GM21423 (cell line): ENCODE measurements around the gene WDR37.
"Not testable (repeated sequence)": the region's sequence is repeated elsewhere in the genome, so short reads cannot be mapped to it uniquely, and the experiment has no call there.

Experiments used
- ATAC-seq: cut with Tn5 transposase; IDR thresholded peaks from one replicate; pipeline ENCODE4 v1.9.1; 2021; ENCODE audit warnings: mild to moderate bottlenecking, moderate library complexity; ENCODE audit not compliant: unreplicated experiment

The WDR37 gene

DNA sequence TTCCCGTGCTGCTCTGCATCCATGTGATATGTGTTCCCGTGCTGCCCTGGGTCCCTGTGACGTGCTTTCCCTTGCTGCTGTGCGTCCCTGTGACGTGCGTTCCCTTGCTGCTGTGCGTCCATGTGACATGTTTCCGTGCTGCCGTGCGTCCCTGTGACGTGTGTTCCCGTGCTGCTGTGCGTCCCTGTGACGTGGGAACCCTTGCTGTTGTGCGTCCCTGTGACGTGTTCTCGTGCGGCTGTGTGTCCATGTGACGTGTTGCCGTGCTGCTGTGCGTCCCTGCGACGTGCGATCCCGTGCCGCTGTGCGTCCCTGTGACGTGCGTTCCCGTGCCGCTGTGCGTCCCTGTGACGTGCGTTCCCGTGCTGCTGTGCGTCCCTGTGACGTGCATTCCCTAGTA lies 45.8 kb downstream of the WDR37 start:
- no peak for ATAC-seq

DNA sequence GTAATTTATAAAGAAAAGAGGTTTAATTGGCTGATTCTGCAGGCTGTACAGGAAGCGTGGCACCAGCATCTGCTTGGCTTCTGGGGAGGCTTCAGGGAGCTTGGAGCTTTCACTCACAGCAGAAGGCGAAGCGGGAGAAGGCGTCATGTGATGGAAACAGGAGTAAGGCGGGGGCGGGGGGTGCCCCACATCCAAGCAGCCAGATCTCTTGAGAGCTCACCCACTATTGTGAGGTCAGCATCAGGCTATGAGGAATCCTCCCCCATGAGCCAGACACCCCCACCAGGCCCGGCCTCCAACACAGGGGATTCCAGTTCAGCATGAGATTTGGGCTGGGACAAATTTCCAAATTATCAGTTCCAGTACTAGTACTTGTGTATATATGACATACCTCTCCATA lies 46.2 kb downstream of the WDR37 start:
- no peak for ATAC-seq

DNA sequence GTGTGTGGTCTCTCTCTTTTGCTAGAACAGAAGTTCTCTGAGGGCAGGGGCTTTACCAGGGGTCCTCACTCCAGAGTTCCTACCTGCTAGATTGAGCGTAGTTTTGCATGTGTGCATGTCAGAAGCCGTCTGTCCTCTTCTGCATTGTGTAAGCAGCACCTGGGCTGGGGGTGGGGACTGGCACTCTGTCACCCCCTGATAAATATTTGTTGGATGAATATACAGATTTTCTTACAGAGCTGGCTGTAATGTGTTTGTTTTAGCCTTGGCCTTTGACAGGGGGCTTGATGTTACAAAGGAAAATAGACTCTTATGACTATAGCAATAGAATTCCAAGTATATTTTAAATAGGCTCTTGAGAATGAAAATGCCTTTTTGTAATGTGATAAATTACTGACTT lies 46.6 kb downstream of the WDR37 start:
- no peak for ATAC-seq

DNA sequence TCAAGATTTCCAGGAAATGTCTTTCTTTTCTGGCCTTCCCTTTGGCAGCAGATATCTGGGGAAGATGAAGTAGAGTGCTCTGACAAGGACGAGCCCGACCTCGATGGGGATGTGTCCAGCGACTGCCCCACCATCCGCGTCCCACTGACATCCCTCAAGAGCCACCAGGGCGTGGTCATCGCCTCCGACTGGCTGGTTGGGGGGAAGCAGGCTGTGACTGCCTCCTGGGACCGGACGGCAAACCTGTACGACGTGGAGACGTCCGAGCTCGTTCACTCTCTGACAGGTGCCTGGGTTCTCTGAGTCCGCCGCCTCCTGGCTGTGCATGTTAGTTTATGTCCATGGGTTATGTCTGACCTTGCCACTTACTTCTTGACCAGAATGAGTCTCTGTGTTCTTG lies 47.4 kb downstream of the WDR37 start:
- ATAC-seq, result no peak

DNA sequence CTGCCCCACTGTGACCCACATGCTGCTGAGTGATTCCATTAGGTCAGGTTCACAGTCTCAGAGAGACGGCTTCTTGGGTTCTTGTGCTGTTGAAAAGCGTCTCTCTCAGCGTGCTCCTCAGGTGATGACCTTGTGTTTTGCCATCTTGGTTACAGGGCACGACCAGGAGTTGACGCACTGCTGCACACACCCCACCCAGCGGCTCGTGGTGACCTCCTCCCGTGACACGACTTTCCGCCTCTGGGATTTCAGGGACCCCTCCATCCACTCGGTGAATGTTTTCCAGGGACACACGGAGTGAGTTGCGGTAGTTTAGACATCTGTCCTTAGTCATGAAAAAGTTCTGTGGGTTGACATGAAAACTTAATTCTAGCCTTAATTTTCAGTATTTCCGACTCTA lies 48.8 kb downstream of the WDR37 start:
- no peak for ATAC-seq

DNA sequence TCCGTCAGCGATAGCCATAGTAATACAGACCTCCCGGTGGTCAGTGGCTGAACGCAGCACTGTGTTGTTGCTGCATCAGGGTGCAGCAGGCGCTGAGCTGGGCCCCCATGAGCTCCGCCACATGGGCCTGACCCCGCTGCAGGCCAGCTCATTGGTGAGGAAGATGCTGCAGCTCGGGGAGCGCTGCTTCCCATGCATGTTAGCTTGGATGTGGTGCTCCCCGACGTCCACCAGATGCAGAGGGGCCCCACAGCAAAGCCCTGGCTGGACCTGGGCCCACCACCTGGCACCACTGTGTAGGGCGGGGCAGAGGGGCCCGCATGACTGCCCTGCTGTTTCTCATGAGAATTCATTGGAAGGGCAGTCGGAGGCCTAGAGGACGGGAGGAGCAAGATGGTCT lies 50.8 kb downstream of the WDR37 start:
- ATAC-seq, result no peak

DNA sequence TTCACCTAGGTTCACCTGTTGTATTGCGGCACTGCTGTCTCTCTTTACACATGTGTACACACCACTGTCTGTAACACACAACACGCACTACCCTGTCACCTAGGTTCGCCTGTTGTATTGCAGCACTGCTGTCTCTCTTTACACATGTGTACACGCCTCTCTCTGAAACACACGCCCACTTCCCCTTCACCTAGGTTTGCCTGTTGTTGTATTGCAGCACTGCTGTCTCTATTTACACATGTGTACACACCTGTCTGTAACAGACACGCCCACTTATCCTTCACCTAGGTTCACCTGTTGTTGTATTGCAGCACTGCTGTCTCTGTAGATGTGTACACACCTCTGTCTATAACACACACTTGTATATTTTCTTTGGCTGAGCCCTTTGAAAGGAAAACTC lies 51.5 kb downstream of the WDR37 start:
- no peak for ATAC-seq

DNA sequence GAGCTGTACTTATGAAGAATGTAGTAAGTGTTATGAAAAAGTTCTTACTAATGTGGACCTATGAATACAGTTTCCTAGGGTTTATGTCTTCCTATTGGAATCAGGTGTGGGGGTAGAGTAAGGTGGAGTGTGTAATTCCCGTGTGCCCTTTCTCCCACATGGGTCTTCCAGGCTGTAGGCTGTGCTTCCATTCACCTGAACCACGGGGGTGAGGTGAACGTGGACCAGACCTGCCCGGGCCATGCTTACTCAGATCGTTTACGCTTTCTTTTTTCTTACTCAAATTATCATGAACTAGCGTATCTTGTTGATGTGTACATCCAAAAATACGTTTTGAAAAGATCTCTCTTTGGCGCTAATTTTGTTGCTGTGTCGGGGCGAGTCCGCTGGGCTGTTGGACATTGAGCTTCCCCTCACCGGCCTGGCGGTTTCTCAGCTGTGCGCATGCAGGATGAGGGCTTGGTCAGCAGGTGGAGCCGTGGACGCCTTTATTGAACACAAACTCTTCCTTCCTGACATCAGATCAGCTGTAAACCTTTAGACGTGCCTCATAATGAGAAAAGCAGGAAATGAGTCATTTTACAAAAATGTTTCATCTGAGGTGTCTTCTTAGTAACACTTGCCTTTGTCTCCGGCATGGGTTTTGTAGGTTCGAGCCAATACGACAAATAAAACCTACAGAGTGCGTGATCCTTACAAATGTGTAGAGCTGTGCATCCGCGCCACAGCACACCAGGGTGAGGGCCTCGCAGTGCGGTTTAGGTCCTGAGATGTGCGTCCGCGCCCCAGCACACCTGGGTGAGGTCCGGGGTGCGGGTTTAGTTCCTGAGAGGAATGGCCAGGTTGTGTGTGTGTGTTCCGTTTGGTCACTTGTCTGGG lies 53.8 kb downstream of the WDR37 start:
- peak; percentile 69 for ATAC-seq

DNA sequence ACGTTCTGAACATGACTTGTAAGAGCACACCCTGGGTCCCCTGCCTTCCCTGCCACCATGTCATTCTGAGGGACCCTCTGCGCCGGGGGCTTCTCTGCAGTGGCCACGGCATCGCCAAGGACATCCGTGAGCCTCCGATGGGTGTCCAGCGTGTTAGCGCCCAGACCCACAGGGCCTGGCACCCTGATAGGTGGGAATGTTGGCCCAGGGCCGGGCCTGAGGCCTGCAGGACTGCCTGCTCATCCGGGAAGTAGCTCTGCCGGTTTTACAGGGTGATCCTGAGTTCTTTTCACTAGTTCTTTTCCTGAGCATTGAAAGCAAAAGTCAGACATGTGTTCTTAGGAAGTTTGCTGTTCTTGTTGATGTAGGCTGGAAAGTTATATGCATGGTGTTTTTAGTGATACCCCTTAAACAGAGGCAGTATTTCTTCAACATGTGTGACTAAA lies 54.5 kb downstream of the WDR37 start:
- ATAC-seq, result no peak

DNA sequence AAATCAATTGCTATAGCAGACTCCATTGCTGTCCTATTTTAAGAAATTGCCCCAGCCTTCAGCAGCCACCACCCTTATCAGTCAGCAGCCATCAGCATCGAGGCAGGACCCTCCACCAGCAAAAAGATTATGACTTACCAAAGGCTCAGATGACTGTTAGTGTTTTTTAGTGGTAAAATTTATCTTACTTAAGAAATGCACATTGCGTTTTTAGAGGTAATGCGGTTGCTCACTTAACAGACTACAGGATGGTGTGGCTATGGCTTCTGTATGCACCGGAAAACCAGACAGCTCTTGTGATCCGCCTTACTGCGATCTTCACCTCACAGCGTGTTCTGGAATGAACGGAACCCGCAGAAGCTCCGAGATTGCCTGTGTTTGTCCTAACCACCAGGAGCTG lies 58.1 kb downstream of the WDR37 start:
- ATAC-seq, result no peak

DNA sequence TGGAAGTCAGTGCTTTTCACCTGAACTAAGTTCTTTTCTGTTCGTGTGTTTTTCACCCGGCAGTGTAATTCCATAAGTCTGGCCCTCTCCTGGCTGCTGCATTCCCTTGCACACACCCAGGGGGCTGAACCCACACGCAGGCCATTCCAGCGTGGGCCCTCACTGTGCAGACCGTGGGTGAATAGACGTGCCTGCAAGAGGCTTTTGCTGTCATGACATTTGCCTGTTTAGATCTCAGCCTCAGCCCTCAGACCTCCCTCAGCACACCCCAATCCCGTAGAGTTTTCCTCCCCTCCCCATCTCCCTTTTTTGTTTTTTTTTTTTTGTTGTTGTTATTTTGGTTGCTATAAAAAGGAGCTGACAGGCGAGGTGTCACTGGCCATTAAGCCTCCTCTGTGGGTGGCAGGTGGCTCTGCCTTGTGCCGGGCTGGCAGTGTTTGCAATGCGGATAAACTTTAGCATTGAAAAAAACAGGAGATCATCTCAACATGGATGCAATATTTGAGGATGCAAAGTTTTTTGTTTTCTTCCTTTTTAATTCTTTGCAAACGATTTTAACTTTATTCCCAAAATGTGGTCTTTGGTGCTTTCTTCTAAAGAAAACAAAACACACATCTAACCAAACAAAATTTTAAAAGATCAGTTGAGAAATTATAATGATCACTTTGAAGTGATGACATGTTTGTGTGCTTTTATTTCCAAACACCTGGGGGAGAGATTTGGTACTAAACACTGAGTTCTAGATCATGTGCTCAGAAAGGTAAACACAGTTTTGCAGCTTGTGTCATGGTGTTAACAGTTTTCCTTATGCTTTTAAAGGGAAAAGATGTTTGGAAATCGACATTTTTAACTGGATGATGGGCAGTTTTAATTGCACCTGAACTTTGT lies 58.8 kb downstream of the WDR37 start:
- no peak for ATAC-seq

DNA sequence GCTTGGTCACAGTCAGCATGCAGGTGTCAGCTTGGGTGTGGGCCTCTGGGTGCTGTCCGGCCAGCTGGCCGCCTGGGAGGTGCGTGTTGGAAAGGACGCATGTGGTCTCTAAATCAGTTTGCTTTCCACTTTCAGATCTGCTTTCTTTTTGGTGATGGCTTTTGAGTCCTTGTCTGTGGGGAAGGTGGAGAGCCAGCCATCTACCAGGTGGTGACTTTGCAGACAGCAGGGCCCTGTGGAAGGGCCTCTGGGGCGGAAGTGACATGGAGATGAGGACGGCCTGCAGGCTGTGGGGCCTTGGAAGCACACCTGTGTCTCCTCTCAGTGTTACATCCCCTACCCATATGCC lies 59.4 kb downstream of the WDR37 start:
- ATAC-seq, result no peak

DNA sequence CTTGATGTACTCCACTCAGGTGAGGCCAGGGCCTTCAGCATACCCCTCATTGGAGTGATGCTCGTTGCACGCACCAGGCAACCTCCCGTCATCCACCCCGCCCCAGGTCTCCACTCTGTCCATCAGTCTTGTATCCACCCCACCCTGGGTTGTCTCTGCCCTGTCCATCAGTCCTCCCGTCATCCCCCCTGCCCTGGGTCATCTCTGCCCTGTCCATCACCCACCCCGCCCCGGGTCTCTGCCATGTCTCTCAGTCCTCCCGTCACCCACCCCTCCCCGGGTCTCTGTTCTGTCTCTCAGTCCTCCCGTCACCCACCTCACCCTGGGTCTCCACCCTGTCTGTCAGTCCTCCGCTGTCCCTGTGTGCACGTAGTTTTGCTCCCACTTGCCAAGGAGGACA lies 59.9 kb downstream of the WDR37 start:
- ATAC-seq, result no peak

DNA sequence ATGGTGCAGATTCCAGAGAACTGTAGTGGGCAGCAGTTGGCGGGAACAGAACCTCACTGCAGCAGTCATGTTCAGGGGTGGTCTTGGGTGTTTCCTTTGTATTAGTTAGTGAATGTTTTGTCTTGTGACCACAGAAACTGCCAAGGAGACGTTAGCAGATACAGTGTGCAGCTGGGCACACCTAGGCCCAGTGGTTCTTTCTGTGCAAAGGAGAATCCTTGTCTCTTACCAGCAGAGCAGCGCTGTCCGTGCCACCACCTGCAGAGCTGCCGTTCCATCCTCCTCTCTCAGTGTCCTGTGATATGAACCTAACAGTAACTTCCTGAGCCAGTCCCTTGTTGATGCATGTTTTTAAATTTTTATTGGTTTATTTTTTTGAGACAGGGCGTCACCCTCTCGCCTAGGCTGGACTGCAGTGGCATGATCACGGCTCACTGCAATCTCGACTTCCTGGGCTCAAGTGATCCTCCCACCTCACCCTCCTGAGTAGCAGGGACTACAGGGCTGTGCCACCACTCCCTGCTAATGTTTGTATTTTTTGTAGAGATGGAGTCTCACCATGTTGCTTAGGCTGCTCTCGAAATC lies 60.6 kb downstream of the WDR37 start:
- no peak for ATAC-seq

DNA sequence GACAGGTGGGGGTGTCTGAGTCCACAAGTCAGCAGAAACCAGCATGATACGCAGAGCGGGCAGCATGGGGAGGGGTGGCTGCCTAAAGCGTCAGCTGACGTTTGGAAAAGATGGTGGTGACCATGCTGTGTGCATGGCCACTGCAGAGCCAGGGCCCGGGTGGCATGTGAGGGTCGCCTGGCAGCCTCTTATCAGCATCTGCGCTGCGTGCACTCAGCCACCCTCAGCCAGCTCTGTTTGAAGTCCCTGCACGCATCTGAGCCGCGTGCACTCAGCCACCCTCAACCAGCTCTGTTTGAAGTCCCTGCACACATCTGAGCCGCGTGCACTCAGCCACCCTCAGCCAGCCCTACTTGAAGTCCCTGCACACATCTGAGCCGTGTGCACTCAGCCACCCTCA lies 61.5 kb downstream of the WDR37 start:
- ATAC-seq, result no peak

DNA sequence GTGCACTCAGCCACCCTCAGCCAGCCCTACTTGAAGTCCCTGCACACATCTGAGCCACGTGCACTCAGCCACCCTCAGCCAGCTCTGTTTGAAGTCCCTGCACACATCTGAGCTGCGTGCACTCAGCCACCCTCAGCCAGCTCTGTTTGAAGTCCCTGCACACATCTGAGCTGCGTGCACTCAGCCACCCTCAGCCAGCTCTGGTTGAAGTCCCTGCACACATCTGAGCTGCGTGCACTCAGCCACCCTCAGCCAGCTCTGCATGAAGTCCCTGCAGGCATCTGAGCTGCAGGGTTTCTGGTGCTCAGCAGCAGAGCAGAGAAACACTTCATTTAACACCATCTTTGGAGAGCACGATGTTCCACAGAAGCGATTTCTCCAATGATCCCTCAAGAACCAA lies 62.1 kb downstream of the WDR37 start:
- ATAC-seq, result not testable (repeated sequence)

DNA sequence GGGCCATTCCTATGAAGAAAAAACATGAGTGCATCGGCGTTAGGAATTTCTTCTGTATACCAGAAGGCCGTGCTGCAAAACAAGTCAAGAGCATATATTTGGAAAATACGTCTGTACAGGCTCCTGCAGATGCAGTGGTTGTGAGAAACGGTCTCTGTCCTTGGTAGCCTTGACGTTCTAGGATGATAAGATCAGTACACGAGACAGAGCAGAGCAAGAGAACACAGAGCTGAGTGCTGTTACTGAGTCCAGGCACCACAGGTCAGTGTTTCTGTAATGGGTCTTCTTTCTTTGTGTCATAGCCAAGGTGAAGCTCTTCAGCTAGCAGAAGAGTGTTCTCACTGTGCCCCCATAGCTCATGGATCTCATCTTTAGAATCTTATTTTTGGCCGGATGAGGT lies 62.8 kb downstream of the WDR37 start:
- no peak for ATAC-seq

DNA sequence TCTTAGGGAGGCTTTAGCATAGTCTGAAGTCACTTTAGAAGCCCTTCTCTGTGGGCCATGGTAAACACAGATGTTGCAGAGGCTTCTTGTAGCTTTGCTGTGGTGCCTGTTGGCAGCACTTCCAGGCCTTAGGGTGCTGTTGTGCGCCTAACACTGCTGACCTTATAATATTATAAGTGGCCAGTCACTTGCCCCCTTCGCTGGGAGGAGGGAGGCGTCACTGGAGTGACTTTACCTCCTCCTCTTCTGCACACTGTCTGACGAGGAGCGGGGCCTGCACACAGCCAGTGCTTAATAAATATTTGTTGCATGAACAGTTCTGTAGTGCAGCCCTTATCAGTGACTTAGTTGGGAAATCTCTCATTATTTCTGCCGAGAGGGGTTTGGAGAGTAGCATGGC lies 63.3 kb downstream of the WDR37 start:
- ATAC-seq, result no peak

DNA sequence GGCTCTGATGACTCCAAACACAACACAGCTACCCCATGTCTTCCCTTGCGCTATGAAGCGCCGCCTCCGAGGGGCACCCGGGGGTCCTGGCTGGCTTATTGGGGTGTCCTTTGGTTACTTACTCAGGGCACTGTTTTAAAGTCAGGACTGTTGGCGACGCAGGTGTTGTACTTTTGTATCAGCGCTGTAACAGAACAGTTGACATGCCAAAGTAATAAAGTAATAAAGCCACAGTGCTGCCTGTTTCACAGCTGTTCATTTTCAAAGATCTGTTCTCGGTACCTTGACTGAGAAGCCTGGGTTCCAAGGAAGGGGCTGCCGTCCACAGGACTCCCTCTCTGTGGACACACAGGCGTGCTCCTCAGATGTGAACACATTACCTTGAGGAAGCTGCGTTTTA lies 64.1 kb downstream of the WDR37 start:
- ATAC-seq, result no peak

DNA sequence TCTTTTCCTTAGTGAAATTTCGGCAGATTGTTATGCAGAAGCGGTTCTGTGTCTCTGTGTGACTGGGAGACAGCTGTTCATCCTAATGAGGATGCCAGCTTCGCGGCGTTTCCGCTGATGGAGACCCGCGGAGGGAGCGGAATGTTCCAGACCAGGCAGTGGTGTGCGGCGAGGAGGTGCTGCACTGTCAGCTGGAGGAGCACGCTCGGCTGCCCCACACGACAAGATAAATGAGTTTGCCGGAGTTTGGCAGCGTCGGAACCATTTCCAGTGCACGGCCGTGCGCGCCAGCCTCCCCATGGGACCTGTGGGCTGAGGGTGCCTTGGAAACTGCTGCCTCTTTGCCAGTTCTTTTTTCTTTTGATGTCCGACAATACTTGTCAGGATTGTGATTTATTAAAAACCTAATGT lies 64.6 kb downstream of the WDR37 start:
- no peak for ATAC-seq

DNA sequence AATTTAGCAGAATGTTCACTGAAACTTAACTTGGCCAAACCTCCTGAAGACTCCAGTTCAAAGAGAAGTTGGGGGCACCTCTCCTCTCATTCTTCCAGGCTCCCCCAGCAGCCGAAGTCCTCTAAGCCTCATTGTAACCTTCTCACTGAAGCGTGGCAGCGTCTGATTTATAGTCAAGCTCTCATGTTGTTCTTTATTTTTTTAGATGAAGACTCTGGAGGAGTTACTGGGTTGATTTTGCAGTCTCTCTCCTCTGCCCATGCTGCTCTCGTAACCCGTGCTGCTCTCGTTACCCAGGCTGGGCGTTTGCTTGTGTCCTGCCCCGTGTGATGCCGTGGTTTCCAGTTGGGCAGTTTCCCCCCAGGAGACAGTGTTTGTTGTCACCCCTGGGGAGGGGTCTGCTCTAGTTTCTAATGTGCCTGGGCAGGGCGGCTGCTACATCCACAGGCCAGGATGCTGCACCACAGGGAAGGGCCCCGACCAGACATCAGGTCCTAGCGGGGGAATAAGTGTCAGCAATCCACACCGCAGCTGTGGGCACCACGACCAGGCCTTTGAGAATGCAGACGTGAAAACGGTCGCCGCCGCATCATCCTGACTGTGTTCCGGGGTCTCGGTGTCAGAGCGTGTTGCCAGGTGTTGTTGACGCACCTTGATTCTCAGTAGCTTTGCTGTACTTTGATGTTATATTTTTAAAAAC lies 65.2 kb downstream of the WDR37 start:
- ATAC-seq, result no peak
